GM12878 (cell line): Measurements from ENCODE around the gene ABCC2. TPM values are rescaled to one million over a fixed set of nuclear protein-coding genes. Genes with fewer than 3 reads are reported as not detected.

Source experiments
- ATAC-seq: fragments of 200-7000 bp; cut with Tn5 transposase; 3 replicates; pipeline ENCODE4 v1.9.1; 2020; ENCODE audit warnings: mild to moderate bottlenecking, moderate library complexity
- BruUV-seq: library from RNA; stranded (reverse); fragments of 400-500 nt; replicated peaks from 2 replicates; lab custom pipeline; 2021; lab: Mats Ljungman, UMichigan
- CTCF ChIA-PET: fragments of 300-600 bp; sonication (Branson Sonifier 250); formaldehyde crosslinking; extraction: SDS; loops from one replicate; lab custom pipeline; 2021; ENCODE audit warnings: inconsistent platforms; lab: Yijun Ruan, JAX
- POLR2A ChIA-PET: fragments of 350-600 bp; formaldehyde crosslinking; extraction: SDS; loops from one replicate; lab custom pipeline; 2021; ENCODE audit warnings: inconsistent platforms; lab: Charles Lee
- RAD21 ChIA-PET: fragments of 300-600 bp; sonication (Branson Sonifier 250); formaldehyde crosslinking; loops from one replicate; lab custom pipeline; 2023; ENCODE audit warnings: antibody characterized with exemption; ENCODE audit not compliant: unreplicated experiment; lab: Charles Lee
- SMC1A ChIA-PET: fragments of 300-600 bp; sonication (Branson Sonifier 250); formaldehyde crosslinking; loops from one replicate; lab custom pipeline; 2023; ENCODE audit not compliant: unreplicated experiment, uncharacterized antibody; lab: Charles Lee
- DNase-seq: peaks from one replicate; pipeline ENCODE4 v3.0.0-alpha.2; 2011; ENCODE audit warnings: low read depth, low spot score
- FAIRE-seq: peaks from 3 replicates; lab custom pipeline; 2011; peaks lifted over from hg19 to GRCh38; lab: Jason Lieb, UNC
- H2AFZ ChIP-seq: 2 replicates; pipeline ENCODE4 v1.6.0; 2011; ENCODE audit warnings: low read depth, low read length, control low read depth; ENCODE audit not compliant: control insufficient read depth
- H3K27ac ChIP-seq: 2 replicates; pipeline ENCODE4 v1.5.1; 2011; ENCODE audit warnings: control low read depth; ENCODE audit not compliant: control insufficient read depth, insufficient read depth
- H3K27me3 ChIP-seq, 2 experiments: replicated peaks in 1 of 2; 2 replicates each; pipeline versions ENCODE4 v1.6.0 to v1.6.1; 2011; ENCODE audit warnings: low read length in 1 of 2; ENCODE audit not compliant: control insufficient read depth in 2 of 2, insufficient read depth in 2 of 2
- H3K36me3 ChIP-seq, 2 experiments: 2 replicates each; pipeline ENCODE4 v1.5.1; 2011; ENCODE audit warnings: low read length in 1 of 2; ENCODE audit not compliant: control insufficient read depth in 2 of 2, insufficient read depth in 2 of 2
- H3K4me1 ChIP-seq: 2 replicates; pipeline ENCODE4 v1.6.1; 2011; ENCODE audit warnings: mild to moderate bottlenecking, low read length, moderate library complexity, mixed read lengths; ENCODE audit not compliant: control insufficient read depth, insufficient read depth
- H3K4me2 ChIP-seq: 2 replicates; pipeline ENCODE4 v1.6.0; 2011; ENCODE audit warnings: control low read depth; ENCODE audit not compliant: control insufficient read depth, insufficient read depth
- H3K4me3 ChIP-seq: fragments of 200-600 bp; sonication (generic); 2 replicates; pipeline ENCODE4 v1.5.1; 2016
- H3K79me2 ChIP-seq: 2 replicates; pipeline ENCODE4 v1.6.0; 2011; ENCODE audit warnings: low read length; ENCODE audit not compliant: control insufficient read depth, insufficient read depth
- H3K9ac ChIP-seq: 2 replicates; pipeline ENCODE4 v1.8.0; 2011; ENCODE audit warnings: low read length, control low read depth, mixed read lengths; ENCODE audit not compliant: control insufficient read depth, insufficient read depth
- H3K9me3 ChIP-seq: replicated peaks from 3 replicates; pipeline ENCODE4 v1.5.1; 2011; ENCODE audit warnings: mild to moderate bottlenecking, low read length; ENCODE audit not compliant: control insufficient read depth, insufficient read depth
- H4K20me1 ChIP-seq: 2 replicates; pipeline ENCODE4 v1.6.0; 2011; ENCODE audit not compliant: control insufficient read depth, insufficient read depth
- BACH1 ChIP-seq: fragments of 450-650 bp; IDR thresholded peaks from 2 replicates; pipeline ENCODE4 v1.6.1; 2017; ENCODE audit warnings: mild to moderate bottlenecking, borderline replicate concordance
- KLF5 ChIP-seq: fragments of 450-650 bp; IDR thresholded peaks from 2 replicates; pipeline ENCODE4 v1.6.1; 2014; ENCODE audit warnings: mild to moderate bottlenecking; ENCODE audit not compliant: partially characterized antibody
- PAX5 ChIP-seq: IDR thresholded peaks from 2 replicates; pipeline ENCODE4 v1.6.1; 2011; ENCODE audit warnings: low read depth, low read length, borderline replicate concordance
- POLR2A ChIP-seq: IDR thresholded peaks from 2 replicates; pipeline ENCODE4 v1.6.1; 2011; ENCODE audit warnings: low read depth, mild to moderate bottlenecking, low read length
- POLR2AphosphoS2 ChIP-seq: IDR thresholded peaks from 2 replicates; pipeline ENCODE4 v1.6.1; 2011; ENCODE audit warnings: low read depth, mild to moderate bottlenecking, low read length, improper control_type of control experiment, moderate library complexity
- RBBP5 ChIP-seq: fragments of 200-600 bp; sonication (generic); conservative IDR thresholded peaks from 2 replicates; pipeline ENCODE4 v1.6.1; 2016
- STAT1 ChIP-seq: fragments of 450-650 bp; conservative IDR thresholded peaks from 2 replicates; pipeline ENCODE4 v1.6.1; 2014; ENCODE audit warnings: antibody characterized with exemption, mild to moderate bottlenecking
- ZBTB33 ChIP-seq: fragments of 450-650 bp; IDR thresholded peaks from 2 replicates; pipeline ENCODE4 v1.6.1; 2017; ENCODE audit warnings: mild to moderate bottlenecking
- WGBS: methylation state at CpG from one replicate; pipeline ENCODE4 v1.1.6; 2016; ENCODE audit warnings: low lambda C conversion rate; ENCODE audit not compliant: insufficient replicate concordance, insufficient coverage; ENCODE audit errors: missing lambda C conversion rate; 5-methylcytosine and 5-hydroxymethylcytosine counted together
- in situ Hi-C: fragments of 300-500 bp; cut with MboI; formaldehyde crosslinking; loops from 9 replicates; pipeline ENCODE4 v1.14.3; 2018; ENCODE audit warnings: mixed read lengths
- intact Hi-C: fragments of 100-400 bp; cut with micrococcal nuclease; formaldehyde crosslinking; loops from one replicate; pipeline ENCODE4 v1.14.2; 2022; ENCODE audit not compliant: unreplicated experiment
- polyA plus RNA-seq, 11 experiments: library from polyadenylated mRNA; depleted of rRNA in 4 of 11; unstranded in 6 of 11; stranded (reverse) in 5 of 11; fragments of >200 nt; fragmentation: Nextera tagmentation in 4 of 11; fragmentation: Illumina TruSeq in 1 of 11; extraction: Ambion mirVana in 4 of 11; extraction: Trizol in 1 of 11; gene quantifications; 1 replicate in 1 of 11; 2 replicates in 10 of 11; pipeline versions ENCODE4 v1.2.1 to v1.2.3, GENCODE V29; 2011 to 2016; ENCODE audit warnings: inconsistent platforms in 2 of 11, missing spikeins in 2 of 11, low read depth in 1 of 11
- total RNA-seq, 4 experiments: library from RNA; depleted of rRNA in 3 of 4; stranded (reverse); fragments of >200 nt in 3 of 4; fragmentation: Illumina TruSeq in 1 of 4; extraction: Trizol in 1 of 4; gene quantifications; 2 replicates each; pipeline versions ENCODE4 v1.2.1 to v1.2.3, GENCODE V29; 2013 to 2021

ABCC2 gene
- total and polyA plus RNA-seq, 10 of the 15 experiments (the other 5 are each of a cell fraction or from before 2014, with no cell fraction given): 0.02 to 0.95 (median 0.21) TPM

GRCh38 chr10:99874341-99875085 lies 92.1 kb downstream of the ABCC2 start:
- WGBS: 95% methylated on average over 9 of the region's 9 CpGs
- ChIA-PET POLR2A (interaction anchor here (0.6 kb wide), 1 partner anchor 18 kb away, joined by 3 read pairs; no protein-coding TSS in a partner anchor), CTCF (interaction anchor here (0.6 to 1.6 kb wide), 2 partner anchors 29 to 172 kb away, joined by 3 to 5 read pairs; no protein-coding TSS in a partner anchor), RAD21 (interaction anchor here (0.7 to 1.2 kb wide), 2 partner anchors 57 to 172 kb away, joined by 4 to 5 read pairs; no protein-coding TSS in a partner anchor), SMC1A (no interaction called here)
- in situ Hi-C loops (no loop called here), intact Hi-C loops (no loop called here)
- peaks cover 9% of the 10 kb centered on the region for H3K4me1 ChIP-seq
- DNase-seq (no peak), ATAC-seq (no peak), FAIRE-seq (no peak)
- no TSS peak for BruUV-seq
- H3K27ac ChIP-seq: no peak overlapping the region
- no peak overlapping the region for H2AFZ ChIP-seq
- TF ChIP-seq PAX5: no peak
- TF ChIP-seq RBBP5: no peak
- TF ChIP-seq POLR2AphosphoS2: no peak
- TF ChIP-seq POLR2A: peak; percentile 54; the same call in 1 of the 2 replicates
- TF ChIP-seq STAT1: no peak
- H3K79me2 ChIP-seq: no peaks in the 10 kb centered on the region
- no peak overlapping the region for H3K9ac ChIP-seq
- no peak overlapping the region for H3K4me2 ChIP-seq
- peaks cover 10 to 27% of the 10 kb centered on the region in 2 experiments for H3K36me3 ChIP-seq
- no peaks in the 10 kb centered on the region for H4K20me1 ChIP-seq
- H3K9me3 ChIP-seq: no peaks in the 10 kb centered on the region
- no peak overlapping the region for H3K4me3 ChIP-seq
- no peaks in the 10 kb centered on the region for H3K27me3 ChIP-seq

GRCh38 chr10:99875473-99875872 lies 93.0 kb downstream of the ABCC2 start:
- no peak overlapping the region for H3K4me3 ChIP-seq
- ChIA-PET RAD21 (no interaction called here), CTCF (interaction anchor here (0.6 to 1.6 kb wide), 2 partner anchors 30 to 171 kb away, joined by 3 to 5 read pairs; no protein-coding TSS in a partner anchor), SMC1A (interaction anchor here (0.9 to 1.3 kb wide), 3 partner anchors 9 to 21 kb away, joined by 3 read pairs; no protein-coding TSS in a partner anchor), POLR2A (no interaction called here)
- peaks cover 16 to 33% of the 10 kb centered on the region in 2 experiments for H3K36me3 ChIP-seq
- in situ Hi-C loops: no loop called here
- peaks cover 5% of the 10 kb centered on the region for H3K4me1 ChIP-seq
- no peak overlapping the region for H3K9ac ChIP-seq
- H3K4me2 ChIP-seq: no peak overlapping the region
- ATAC-seq (no peak), FAIRE-seq (no peak), DNase-seq (no peak)
- H4K20me1 ChIP-seq: no peaks in the 10 kb centered on the region
- H2AFZ ChIP-seq: no peak overlapping the region
- TF ChIP-seq KLF5 (no peak), ZBTB33 (no peak), PAX5 (no peak), BACH1 (no peak)
- 85% methylated on average over 5 of the region's 5 CpGs for WGBS
- BruUV-seq: no TSS peak
- intact Hi-C loops: no loop called here
- H3K27me3 ChIP-seq: no peaks in the 10 kb centered on the region
- no peaks in the 10 kb centered on the region for H3K9me3 ChIP-seq
- no peak overlapping the region for H3K27ac ChIP-seq
- H3K79me2 ChIP-seq: no peaks in the 10 kb centered on the region
